ENCODE measurements around the gene ENTPD8.

ENTPD8 gene

GRCh38 chr9:137397675-137398423 is 43.3 kb downstream of the ENTPD8 start:
- TF ChIP-seq ARNTL (CRISPR knock-in tag; IDR thresholded peaks at IDR 0.05; ENCODE audit: borderline replicate concordance, low read depth) = no peak
- no peak for TF ChIP-seq ZNF565 (CRISPR knock-in tag; conservative IDR thresholded peaks at IDR 0.05; ENCODE audit: low read depth)
- TF ChIP-seq RARB (CRISPR knock-in tag; IDR thresholded peaks at IDR 0.05) = no peak
- TF ChIP-seq PPARA (CRISPR knock-in tag; IDR thresholded peaks at IDR 0.05; ENCODE audit: borderline replicate concordance) = no peak
- TF ChIP-seq ISL1 (CRISPR knock-in tag; IDR thresholded peaks at IDR 0.05) = no peak
- TF ChIP-seq OSR1 (CRISPR knock-in tag; IDR thresholded peaks at IDR 0.05) = no peak
- no peak for TF ChIP-seq TCF4 (CRISPR knock-in tag; IDR thresholded peaks at IDR 0.05; ENCODE audit: borderline replicate concordance)
- TF ChIP-seq PATZ1 (CRISPR knock-in tag; IDR thresholded peaks at IDR 0.05; ENCODE audit: borderline replicate concordance) = no peak
- no peak for TF ChIP-seq ZNF70 (CRISPR knock-in tag; IDR thresholded peaks at IDR 0.05)
- no peak for TF ChIP-seq CREB5 (CRISPR knock-in tag; IDR thresholded peaks at IDR 0.05; ENCODE audit: low read depth)
- TF ChIP-seq ZFP30 (CRISPR knock-in tag; IDR thresholded peaks at IDR 0.05) = no peak
- no peak for TF ChIP-seq TSHZ2 (CRISPR knock-in tag; IDR thresholded peaks at IDR 0.05)
- TF ChIP-seq CSDC2 (CRISPR knock-in tag; IDR thresholded peaks at IDR 0.05) = no peak
- no peak for TF ChIP-seq SNAI2 (CRISPR knock-in tag; IDR thresholded peaks at IDR 0.05)
- no peak for TF ChIP-seq ESRRG (CRISPR knock-in tag; IDR thresholded peaks at IDR 0.05)

GRCh38 chr9:137396634-137397367 is 44.4 kb downstream of the ENTPD8 start:
- ATAC-seq = no peak

More at GRCh38 chr9:137397675-137398423, 43.3 kb downstream of the ENTPD8 start:
- ATAC-seq = no peak

GRCh38 chr9:137396227-137396626 is 44.9 kb downstream of the ENTPD8 start:
- TF ChIP-seq OSR1 (CRISPR knock-in tag; IDR thresholded peaks at IDR 0.05) (no peak), PPARA (CRISPR knock-in tag; IDR thresholded peaks at IDR 0.05; ENCODE audit: borderline replicate concordance) (no peak), SNAI2 (CRISPR knock-in tag; IDR thresholded peaks at IDR 0.05) (no peak), ARNTL (CRISPR knock-in tag; IDR thresholded peaks at IDR 0.05; ENCODE audit: borderline replicate concordance, low read depth) (no peak), GLIS3 (CRISPR knock-in tag; IDR thresholded peaks at IDR 0.05) (no peak), ISL1 (CRISPR knock-in tag; IDR thresholded peaks at IDR 0.05) (no peak), ZFP30 (CRISPR knock-in tag; IDR thresholded peaks at IDR 0.05) (no peak), TSHZ2 (CRISPR knock-in tag; IDR thresholded peaks at IDR 0.05) (no peak)
- ATAC-seq = no peak

More at GRCh38 chr9:137396634-137397367, 44.4 kb downstream of the ENTPD8 start:
- TF ChIP-seq OSR1 (CRISPR knock-in tag; IDR thresholded peaks at IDR 0.05) (no peak), ZNF565 (CRISPR knock-in tag; conservative IDR thresholded peaks at IDR 0.05; ENCODE audit: low read depth) (no peak)

GRCh38 chr9:137395666-137396010 is 45.5 kb downstream of the ENTPD8 start:
- TF ChIP-seq OSR1 (CRISPR knock-in tag; IDR thresholded peaks at IDR 0.05) = no peak
- no peak for ATAC-seq

All from SK-N-SH treated with all-trans-retinoic acid at 6 μM for 48 hours (cell line).